Activated T-cell treated with anti-CD3 and anti-CD28 coated beads, Interleukin-2, amount 50 U/mL, for 72 hours (primary cell): ENCODE measurements around the gene TRMT1L. TPM values are rescaled to one million over a fixed set of nuclear protein-coding genes. Genes with fewer than 3 reads are reported as not detected.
A peak's percentile ranks its signal among the peaks of the same experiment; 100 is the strongest.
"Not testable (repeated sequence)": the region's sequence is repeated elsewhere in the genome, so short reads cannot be mapped to it uniquely, and the experiment has no call there.

Experiments
- ATAC-seq, 2 donors: fragments of 150-1000 bp; cut with Tn5 transposase; replicated peaks in 1 of 2; 2 replicates each; pipeline ENCODE4 v1.10.0; 2021; ENCODE audit warnings: moderate library complexity in 2 of 2, mild to moderate bottlenecking in 1 of 2
- DNase-seq, 2 donors: peaks; one replicate each; pipeline ENCODE4 v3.0.0; 2021 to 2022; ENCODE audit warnings: mixed read lengths in 1 of 2
- H3K27ac Mint-ChIP-seq: one replicate; pipeline ENCODE4 v1.8.0; 2022; ENCODE audit warnings: mild to moderate bottlenecking, moderate library complexity, mixed read lengths
- H3K27me3 Mint-ChIP-seq: one replicate; pipeline ENCODE4 v1.8.0; 2022; ENCODE audit warnings: low read depth, mixed read lengths
- H3K36me3 Mint-ChIP-seq, 2 donors: one replicate each; pipeline ENCODE4 v1.8.0; 2022; ENCODE audit warnings: mixed read lengths in 2 of 2, mild to moderate bottlenecking in 1 of 2; ENCODE audit not compliant: insufficient read depth in 2 of 2
- H3K4me1 Mint-ChIP-seq: one replicate; pipeline ENCODE4 v1.8.0; 2022; ENCODE audit warnings: low read depth, mixed read lengths
- H3K4me3 Mint-ChIP-seq, 2 donors: one replicate each; pipeline ENCODE4 v1.8.0; 2022; ENCODE audit warnings: mild to moderate bottlenecking in 2 of 2, mixed read lengths in 2 of 2, moderate library complexity in 2 of 2
- H3K9me3 Mint-ChIP-seq, 2 donors: one replicate each; pipeline ENCODE4 v1.8.0; 2022; ENCODE audit warnings: mixed read lengths in 2 of 2
- total RNA-seq, 2 donors: library from RNA; stranded (reverse); gene quantifications; one replicate each; pipeline ENCODE4 v1.2.3, GENCODE V29; 2022

TRMT1L gene
- 10 to 100 TPM; 19.7 to 26.3 TPM for total RNA-seq

DNA sequence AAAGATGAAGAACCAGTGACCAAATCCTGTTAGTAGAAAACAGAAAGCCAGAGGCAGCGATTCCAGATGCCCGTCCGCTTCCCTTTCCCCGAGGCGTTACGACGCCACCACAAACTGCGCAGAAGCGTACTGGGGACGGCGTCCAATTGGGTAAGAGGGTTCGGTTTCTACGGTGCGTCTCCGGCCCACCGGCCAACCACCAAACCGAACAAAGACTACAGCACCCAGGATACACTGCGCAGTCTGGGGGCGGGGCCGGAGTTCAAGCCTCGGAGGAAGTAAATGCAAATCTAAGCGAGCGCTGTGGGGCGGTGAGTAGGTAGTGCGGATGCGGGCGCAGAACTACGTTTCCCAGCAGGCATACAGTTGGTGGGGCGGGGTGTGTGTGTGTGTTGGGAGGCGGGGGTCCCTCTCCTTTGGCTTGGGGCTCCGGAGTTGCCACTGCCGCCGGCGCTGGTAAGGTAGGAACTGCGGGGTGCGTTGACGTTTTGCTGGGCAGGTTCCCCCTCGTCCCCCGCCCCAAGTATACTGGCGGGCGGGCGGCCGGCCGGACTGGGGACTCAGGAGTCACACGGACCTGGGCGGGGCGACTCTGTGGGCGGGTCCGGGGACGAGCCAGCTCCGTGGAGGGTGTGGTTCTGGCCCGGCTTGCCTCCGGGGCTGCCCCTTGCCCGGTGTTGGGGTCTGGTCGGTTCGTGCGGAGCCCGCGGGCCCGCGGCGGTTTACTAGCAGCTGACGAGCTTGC is at the start of gene TRMT1L, which contains the start of gene SWT1:
Gene TRMT1L, minus strand, starts transcription at position 100 of the 745 bp plus-strand sequence. CDS start 241 bp downstream, outside the sequence.
Gene SWT1, plus strand, starts transcription at position 314 of the 745 bp plus-strand sequence. CDS start 3,675 bp downstream, outside the sequence.
- Mint-ChIP-seq H3K36me3 (peaks cover 0 to 3% of the 10 kb centered on the region in 2 donors), H3K27me3 (no peaks in the 10 kb centered on the region)

GRCh38 chr1:185200889-185201288 is 44.1 kb upstream of the TRMT1L start:
- no peak overlapping the region for H3K4me3 Mint-ChIP-seq
- peaks cover 14 to 22% of the 10 kb centered on the region in 2 donors for H3K36me3 Mint-ChIP-seq
- no peak overlapping the region for H3K27ac Mint-ChIP-seq
- DNase-seq = no peak
- no peaks in the 10 kb centered on the region for H3K27me3 Mint-ChIP-seq
- H3K4me1 Mint-ChIP-seq = no peaks in the 10 kb centered on the region
- peaks cover 10 to 12% of the 10 kb centered on the region in 2 donors for H3K9me3 Mint-ChIP-seq
- ATAC-seq = no peak

More for the DNA sequence above, at the start of gene TRMT1L, which contains the start of gene SWT1:
- Mint-ChIP-seq H3K9me3 (no peaks in the 10 kb centered on the region), H3K4me1 (peaks cover 58% of the 10 kb centered on the region), H3K27ac (peak within 1 kb of the TSS; percentile 98), H3K4me3 (peak within 1 kb of the TSS; percentile 98 to 100)
- peak; percentile 94 for ATAC-seq
- DNase-seq = peak; percentile 97 to 98

DNA sequence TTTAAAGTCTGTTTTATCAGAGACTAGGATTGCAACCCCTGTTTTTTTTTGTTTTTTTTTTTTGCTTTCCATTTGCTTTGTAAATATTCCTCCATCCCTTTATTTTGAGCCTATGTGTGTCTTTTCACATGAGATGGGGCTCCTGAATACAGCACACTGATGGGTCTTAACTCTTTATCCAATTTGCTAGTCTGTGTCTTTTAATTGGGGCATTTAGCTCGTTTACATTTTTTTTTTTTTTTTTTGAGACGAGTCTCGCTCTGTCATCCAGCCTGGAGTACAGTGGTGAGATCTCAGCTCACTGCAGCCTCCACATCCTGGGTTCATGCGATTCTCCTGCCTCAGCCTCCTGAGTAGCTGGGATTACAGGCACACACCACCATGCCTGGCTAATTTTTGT is 42.0 kb upstream of the TRMT1L start:
- peaks cover 10 to 14% of the 10 kb centered on the region in 2 donors for H3K9me3 Mint-ChIP-seq
- peaks cover 18 to 22% of the 10 kb centered on the region in 2 donors for H3K36me3 Mint-ChIP-seq
- not testable (repeated sequence) for H3K27ac Mint-ChIP-seq, H3K4me3 Mint-ChIP-seq, H3K4me1 Mint-ChIP-seq, DNase-seq, ATAC-seq, H3K27me3 Mint-ChIP-seq

GRCh38 chr1:185193756-185194155 is 37.0 kb upstream of the TRMT1L start:
- H3K4me1 Mint-ChIP-seq = no peaks in the 10 kb centered on the region
- no peak overlapping the region for H3K4me3 Mint-ChIP-seq
- peaks cover 11 to 21% of the 10 kb centered on the region in 2 donors for H3K36me3 Mint-ChIP-seq
- ATAC-seq = no peak
- no peak for DNase-seq
- no peak overlapping the region for H3K27ac Mint-ChIP-seq
- H3K9me3 Mint-ChIP-seq = peaks cover 9% of the 10 kb centered on the region in 2 donors
- H3K27me3 Mint-ChIP-seq = no peaks in the 10 kb centered on the region

GRCh38 chr1:185170291-185170848 is 13.6 kb upstream of the TRMT1L start:
- Mint-ChIP-seq H3K27ac (peak overlapping the region; percentile 65), H3K4me3 (peak overlapping the region in 1 of 2 donors; percentile 46), H3K27me3 (no peaks in the 10 kb centered on the region), H3K36me3 (no peaks in the 10 kb centered on the region), H3K4me1 (no peaks in the 10 kb centered on the region), H3K9me3 (no peaks in the 10 kb centered on the region)
- ATAC-seq (peak; percentile 83 to 92), DNase-seq (peak; percentile 42 to 52)

GRCh38 chr1:185166106-185166505 is 9.4 kb upstream of the TRMT1L start:
- Mint-ChIP-seq H3K4me3 (no peak overlapping the region), H3K4me1 (no peaks in the 10 kb centered on the region), H3K27ac (peak overlapping the region; percentile 5)

GRCh38 chr1:185162491-185162890 is 5.7 kb upstream of the TRMT1L start:
- Mint-ChIP-seq H3K36me3 (no peaks in the 10 kb centered on the region), H3K4me3 (no peak overlapping the region), H3K9me3 (no peaks in the 10 kb centered on the region), H3K27ac (no peak overlapping the region), H3K27me3 (no peaks in the 10 kb centered on the region), H3K4me1 (peaks cover 22% of the 10 kb centered on the region)
- no peak for ATAC-seq
- no peak for DNase-seq

More at GRCh38 chr1:185166106-185166505, 9.4 kb upstream of the TRMT1L start:
- ATAC-seq = no peak
- Mint-ChIP-seq H3K27me3 (no peaks in the 10 kb centered on the region), H3K9me3 (no peaks in the 10 kb centered on the region), H3K36me3 (no peaks in the 10 kb centered on the region)
- DNase-seq = no peak

- DNase-seq (no peak), ATAC-seq (no peak)
- no peaks in the 10 kb centered on the region for H3K9me3 Mint-ChIP-seq
- no peak overlapping the region for H3K27ac Mint-ChIP-seq
- H3K27me3 Mint-ChIP-seq = no peaks in the 10 kb centered on the region
- peaks cover 0 to 3% of the 10 kb centered on the region in 2 donors for H3K36me3 Mint-ChIP-seq
- peaks cover 31% of the 10 kb centered on the region for H3K4me1 Mint-ChIP-seq
- peak overlapping the region in 1 of 2 donors; percentile 7 for H3K4me3 Mint-ChIP-seq
These were observed 3.2 kb upstream of the TRMT1L start for GRCh38 chr1:185159966-185160365.

- H3K27me3 Mint-ChIP-seq = no peaks in the 10 kb centered on the region
- no peak for ATAC-seq
- peak overlapping the region; percentile 98 to 100 for H3K4me3 Mint-ChIP-seq
- peaks cover 0 to 3% of the 10 kb centered on the region in 2 donors for H3K36me3 Mint-ChIP-seq
- DNase-seq = no peak
- peaks cover 43% of the 10 kb centered on the region for H3K4me1 Mint-ChIP-seq
- H3K27ac Mint-ChIP-seq = no peak overlapping the region
- H3K9me3 Mint-ChIP-seq = no peaks in the 10 kb centered on the region
These were observed 2.0 kb upstream of the TRMT1L start for GRCh38 chr1:185158800-185159199.

GRCh38 chr1:185157599-185158412 is 1.1 kb upstream of the TRMT1L start:
- peak overlapping the region; percentile 98 for H3K27ac Mint-ChIP-seq
- peaks cover 51% of the 10 kb centered on the region for H3K4me1 Mint-ChIP-seq
- no peaks in the 10 kb centered on the region for H3K27me3 Mint-ChIP-seq
- no peaks in the 10 kb centered on the region for H3K9me3 Mint-ChIP-seq
- ATAC-seq = no peak
- H3K4me3 Mint-ChIP-seq = peak overlapping the region; percentile 98 to 100
- DNase-seq = no peak
- H3K36me3 Mint-ChIP-seq = peaks cover 0 to 3% of the 10 kb centered on the region in 2 donors

DNA sequence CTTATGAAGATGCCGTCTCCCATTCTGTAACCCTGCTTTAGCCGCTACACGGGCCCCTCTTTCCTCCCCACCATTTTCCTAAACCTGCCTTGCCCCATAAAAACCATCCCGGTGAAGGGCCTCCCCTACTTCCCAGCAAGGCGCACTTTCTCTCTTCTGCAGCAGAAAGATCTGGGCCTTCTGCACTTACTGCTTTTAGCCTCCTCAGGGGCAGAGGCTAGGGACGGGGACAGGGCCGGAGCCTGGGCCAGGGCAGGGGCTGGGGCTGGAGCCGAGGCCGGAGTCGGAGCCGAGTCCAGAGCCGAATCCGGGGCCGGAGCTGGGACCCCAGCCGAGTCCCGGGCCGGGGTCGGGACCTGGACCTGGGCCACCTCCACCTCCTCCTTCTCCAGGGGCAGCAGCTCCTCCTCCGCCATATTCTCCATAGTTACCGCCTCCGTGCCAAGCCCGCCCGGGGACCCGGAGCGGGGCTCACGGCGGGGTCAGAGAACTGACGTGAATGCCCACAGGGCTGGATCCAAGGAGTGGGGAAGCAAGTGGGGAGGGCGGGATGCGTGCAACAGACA is 382 bp downstream of the TRMT1L start:
- Mint-ChIP-seq H3K27ac (peak overlapping the region; percentile 95), H3K9me3 (no peaks in the 10 kb centered on the region), H3K36me3 (peaks cover 0 to 3% of the 10 kb centered on the region in 2 donors), H3K4me3 (peak overlapping the region; percentile 98 to 100), H3K27me3 (no peaks in the 10 kb centered on the region), H3K4me1 (peaks cover 58% of the 10 kb centered on the region)
- ATAC-seq (peak; percentile 36 to 41), DNase-seq (no peak)

DNA sequence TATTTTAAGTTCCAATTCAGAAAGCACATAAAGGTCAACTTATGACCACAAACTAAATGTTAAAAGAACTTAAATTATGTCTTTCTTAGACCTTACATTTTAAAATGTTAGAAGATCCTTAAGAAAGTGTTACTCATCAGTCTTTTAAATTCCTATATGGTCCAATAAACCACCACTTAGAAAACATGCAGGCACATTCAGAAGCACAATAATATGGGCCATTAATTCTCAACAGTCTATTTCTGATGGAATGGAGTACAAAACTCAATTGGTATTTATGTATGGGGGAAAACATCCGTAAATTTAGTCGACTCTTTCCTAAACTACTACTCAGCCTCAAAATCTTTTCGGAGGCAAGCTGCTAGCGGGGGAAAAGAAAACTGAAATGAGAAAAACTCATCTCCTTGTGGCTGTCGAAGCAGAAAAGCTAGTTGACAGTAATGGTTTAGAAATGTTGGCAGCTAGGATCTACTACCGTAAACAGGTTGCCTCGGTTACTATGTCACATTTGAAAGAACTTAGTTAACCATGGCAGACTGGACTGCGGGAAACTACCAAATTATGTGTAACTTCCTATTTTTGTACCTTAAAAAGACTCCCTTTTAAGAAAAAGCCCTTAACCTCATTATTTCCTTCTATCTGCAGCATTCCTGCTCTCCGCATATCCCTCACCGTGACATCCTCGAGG is 1.0 kb downstream of the TRMT1L start:
- no peak for ATAC-seq
- Mint-ChIP-seq H3K9me3 (no peaks in the 10 kb centered on the region), H3K27me3 (no peaks in the 10 kb centered on the region), H3K4me3 (peak overlapping the region; percentile 98 to 100), H3K27ac (peak overlapping the region; percentile 95), H3K36me3 (peaks cover under 1 to 3% of the 10 kb centered on the region in 2 donors), H3K4me1 (peaks cover 58% of the 10 kb centered on the region)
- peak in 1 of 2 donors; percentile 10 for DNase-seq
